OCI-LY7 (cell line): Measurements from ENCODE around the gene KCNQ1OT1. TPM values are rescaled to one million over a fixed set of nuclear protein-coding genes. Genes with fewer than 3 reads are reported as not detected.

Experiments
- BruUV-seq: library from RNA; stranded (reverse); fragments of 400-500 nt; replicated peaks from 2 replicates; lab custom pipeline; 2021; lab: Mats Ljungman, UMichigan
- CTCF ChIA-PET: fragments of 300-600 bp; sonication (Branson Sonifier 250); formaldehyde crosslinking; loops from one replicate; lab custom pipeline; 2022; ENCODE audit warnings: antibody characterized with exemption; ENCODE audit not compliant: unreplicated experiment; lab: Charles Lee
- POLR2A ChIA-PET: fragments of 300-600 bp; sonication (Branson Sonifier 250); formaldehyde crosslinking; loops from one replicate; lab custom pipeline; 2022; ENCODE audit warnings: antibody characterized with exemption; lab: Charles Lee
- DNase-seq: peaks from one replicate; pipeline ENCODE4 v3.0.0-alpha.2; 2015; ENCODE audit warnings: low spot score
- H2AFZ ChIP-seq: fragments of 200-600 bp; sonication (generic), shearing (Covaris generic); 2 replicates; pipeline ENCODE4 v1.6.1; 2014; ENCODE audit warnings: mild to moderate bottlenecking, antibody characterized with exemption, low read length, moderate library complexity
- H3K27ac ChIP-seq: fragments of 200-600 bp; sonication (generic); 2 replicates; pipeline ENCODE4 v1.5.1; 2014; ENCODE audit warnings: mixed run types, low read depth, mild to moderate bottlenecking, moderate library complexity, low read length, inconsistent platforms; ENCODE audit not compliant: poor library complexity, severe bottlenecking
- H3K36me3 ChIP-seq: fragments of 200-600 bp; sonication (generic); 2 replicates; pipeline ENCODE4 v1.6.1; 2014; ENCODE audit warnings: mild to moderate bottlenecking, antibody characterized with exemption, low read length, moderate library complexity, mixed read lengths; ENCODE audit not compliant: insufficient read depth
- H3K4me1 ChIP-seq: fragments of 200-600 bp; sonication (generic); 2 replicates; pipeline ENCODE4 v1.5.1; 2014; ENCODE audit warnings: mild to moderate bottlenecking, low read length; ENCODE audit not compliant: insufficient read depth, poor library complexity, severe bottlenecking
- H3K4me2 ChIP-seq: fragments of 200-600 bp; sonication (generic); 2 replicates; pipeline ENCODE4 v1.6.1; 2014; ENCODE audit warnings: mild to moderate bottlenecking, low read length
- H3K4me3 ChIP-seq: fragments of 200-600 bp; sonication (generic); 2 replicates; pipeline ENCODE4 v1.5.1; 2014; ENCODE audit warnings: mild to moderate bottlenecking, low read depth, low read length; ENCODE audit not compliant: poor library complexity, severe bottlenecking
- H3K79me2 ChIP-seq: fragments of 200-600 bp; sonication (generic); 2 replicates; pipeline ENCODE4 v1.6.1; 2016; ENCODE audit warnings: low read depth, mild to moderate bottlenecking, low read length, moderate library complexity, mixed read lengths; ENCODE audit not compliant: insufficient read depth
- H3K9me2 ChIP-seq: fragments of 200-600 bp; sonication (generic); 2 replicates; pipeline ENCODE4 v1.6.1; 2016; ENCODE audit warnings: mild to moderate bottlenecking, low read length, mixed read lengths; ENCODE audit not compliant: insufficient read depth
- H3K9me3 ChIP-seq: fragments of 200-600 bp; sonication (generic); 2 replicates; pipeline ENCODE4 v1.6.1; 2014; ENCODE audit warnings: mild to moderate bottlenecking, mixed run types, low read length, mixed read lengths
- H4K20me1 ChIP-seq: fragments of 200-600 bp; sonication (generic); 2 replicates; pipeline ENCODE4 v1.6.1; 2014; ENCODE audit warnings: mild to moderate bottlenecking, antibody characterized with exemption, low read length, moderate library complexity, mixed read lengths; ENCODE audit not compliant: insufficient read depth
- CTCF ChIP-seq: fragments of 200-600 bp; sonication (generic); conservative IDR thresholded peaks from 2 replicates; pipeline ENCODE4 v1.5.1; 2014; ENCODE audit warnings: mild to moderate bottlenecking, antibody characterized with exemption, low read length, moderate library complexity, mixed read lengths
- EZH2phosphoT487 ChIP-seq: fragments of 200-600 bp; sonication (generic); IDR thresholded peaks from 2 replicates; pipeline ENCODE4 v1.6.1; 2018; ENCODE audit warnings: low read depth, borderline replicate concordance, mild to moderate bottlenecking, mixed run types, antibody characterized with exemption, low read length, moderate library complexity, mixed read lengths
- intact Hi-C: fragments of 100-400 bp; cut with micrococcal nuclease; formaldehyde crosslinking; loops from one replicate; pipeline ENCODE4 v1.10.0; 2022; ENCODE audit not compliant: unreplicated experiment
- total RNA-seq, 2 experiments: library from RNA; depleted of rRNA in 1 of 2; stranded (reverse); fragments of >200 nt in 1 of 2; shearing (Covaris generic) in 1 of 2; gene quantifications; 2 replicates each; pipeline ENCODE4 v1.2.3, GENCODE V29; 2014 to 2022

KCNQ1OT1 gene
- total RNA-seq, 2 experiments from 2014 or later, result 2.9 to 3.4 TPM

DNA sequence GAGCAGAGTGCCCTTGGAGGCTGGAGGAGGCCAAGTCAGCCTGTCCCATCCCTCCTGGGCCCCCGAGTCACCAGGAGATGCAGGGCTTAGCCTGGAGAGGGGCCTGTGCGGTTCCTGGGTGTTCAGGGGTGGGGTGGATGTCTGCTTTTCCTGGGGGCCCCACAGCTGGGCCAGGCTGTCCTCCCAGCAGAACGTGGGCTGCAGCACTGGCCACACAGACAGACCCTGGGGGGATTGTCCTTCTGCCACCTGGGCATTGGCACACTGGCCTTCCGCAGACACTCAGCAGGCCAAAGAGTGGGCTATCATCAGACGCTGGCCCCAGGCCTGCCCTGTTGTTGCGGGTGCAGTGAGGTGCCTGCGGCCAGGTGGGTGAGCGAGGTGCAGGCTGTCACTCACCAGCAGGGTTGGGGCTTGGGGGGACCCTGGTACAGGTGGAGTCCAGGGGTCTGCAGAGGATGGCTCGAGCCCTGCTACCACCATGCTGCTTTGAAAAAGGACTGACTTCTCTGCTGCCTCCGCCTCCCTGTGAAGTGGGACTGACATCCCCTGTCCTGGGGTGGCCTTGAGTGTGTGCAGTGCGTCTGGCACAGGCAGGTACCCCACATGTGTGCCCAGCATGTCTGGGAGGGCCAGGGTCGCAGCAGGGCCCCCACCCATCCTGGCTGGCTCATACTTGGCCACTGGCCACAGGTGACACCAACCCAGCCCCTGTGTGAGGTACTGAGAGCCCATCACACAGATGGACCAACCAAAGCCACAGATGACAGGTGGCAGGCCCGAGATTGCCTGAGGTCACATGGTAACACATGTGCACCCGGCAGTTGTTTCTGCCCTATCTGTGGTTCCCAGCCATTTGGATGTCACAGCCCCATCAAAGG lies 39.0 kb upstream of the KCNQ1OT1 start:
- BruUV-seq, result no TSS peak
- DNase-seq, result no peak

GRCh38 chr11:2737866-2738265 lies 38.1 kb upstream of the KCNQ1OT1 start:
- no peak for DNase-seq
- Histone ChIP-seq H3K4me2 (no peak overlapping the region), H3K36me3 (no peaks in the 10 kb centered on the region), H3K9me2 (no peaks in the 10 kb centered on the region), H3K27ac (no peak overlapping the region), H3K4me1 (no peaks in the 10 kb centered on the region), H3K79me2 (no peaks in the 10 kb centered on the region), H2AFZ (no peak overlapping the region), H4K20me1 (no peaks in the 10 kb centered on the region), H3K4me3 (no peak overlapping the region), H3K9me3 (no peaks in the 10 kb centered on the region)
- no TSS peak for BruUV-seq
- ChIA-PET POLR2A (no interaction called here), CTCF (no interaction called here)
- intact Hi-C loops, result no loop called here
- TF ChIP-seq CTCF, result no peak
- no peak for TF ChIP-seq EZH2phosphoT487

More for the DNA sequence above, 39.0 kb upstream of the KCNQ1OT1 start:
- H3K4me1 ChIP-seq, result no peaks in the 10 kb centered on the region
- no peaks in the 10 kb centered on the region for H3K36me3 ChIP-seq
- H2AFZ ChIP-seq, result no peak overlapping the region
- no peaks in the 10 kb centered on the region for H3K9me3 ChIP-seq
- TF ChIP-seq CTCF, result no peak
- no peaks in the 10 kb centered on the region for H4K20me1 ChIP-seq
- intact Hi-C loops, result no loop called here
- ChIA-PET CTCF (no interaction called here), POLR2A (no interaction called here)
- no peak overlapping the region for H3K4me3 ChIP-seq
- H3K79me2 ChIP-seq, result no peaks in the 10 kb centered on the region
- H3K9me2 ChIP-seq, result no peaks in the 10 kb centered on the region
- no peak overlapping the region for H3K27ac ChIP-seq
- H3K4me2 ChIP-seq, result no peak overlapping the region

GRCh38 chr11:2737226-2737590 lies 37.4 kb upstream of the KCNQ1OT1 start:
- Histone ChIP-seq H3K27ac (no peak overlapping the region), H3K36me3 (no peaks in the 10 kb centered on the region), H3K9me2 (no peaks in the 10 kb centered on the region), H3K79me2 (no peaks in the 10 kb centered on the region), H3K4me1 (no peaks in the 10 kb centered on the region), H4K20me1 (no peaks in the 10 kb centered on the region), H3K4me2 (no peak overlapping the region), H2AFZ (no peak overlapping the region), H3K4me3 (no peak overlapping the region), H3K9me3 (no peaks in the 10 kb centered on the region)
- ChIA-PET CTCF (no interaction called here), POLR2A (no interaction called here)
- no peak for DNase-seq
- intact Hi-C loops, result no loop called here
- TF ChIP-seq CTCF, result no peak
- TF ChIP-seq EZH2phosphoT487, result no peak
- BruUV-seq, result no TSS peak
